DOHH2 (cell line): ENCODE measurements around the gene TM9SF4.

Experiments used
- H3F3A ChIP-seq: fragments of 200-600 bp; sonication (generic), shearing (Covaris generic); 2 replicates; pipeline ENCODE4 v1.6.0; 2016; ENCODE audit warnings: antibody characterized with exemption, mild to moderate bottlenecking; ENCODE audit not compliant: control insufficient read depth, insufficient read depth
- H3K27ac ChIP-seq: fragments of 200-600 bp; sonication (generic); 2 replicates; pipeline ENCODE4 v1.5.1; 2014; ENCODE audit warnings: low read depth, mild to moderate bottlenecking, low read length, moderate library complexity
- H3K27me3 ChIP-seq: fragments of 200-600 bp; sonication (generic); 2 replicates; pipeline ENCODE4 v1.6.1; 2014; ENCODE audit warnings: mild to moderate bottlenecking, low read length, mixed read lengths; ENCODE audit not compliant: control insufficient read depth
- H3K36me3 ChIP-seq: fragments of 200-600 bp; sonication (generic); 2 replicates; pipeline ENCODE4 v1.6.1; 2014; ENCODE audit warnings: mild to moderate bottlenecking, low read length, moderate library complexity, mixed read lengths; ENCODE audit not compliant: control insufficient read depth
- H3K4me1 ChIP-seq: fragments of 200-600 bp; sonication (generic); 2 replicates; pipeline ENCODE4 v1.6.1; 2014; ENCODE audit warnings: mild to moderate bottlenecking, low read length, mixed read lengths; ENCODE audit not compliant: control insufficient read depth
- H3K4me2 ChIP-seq: fragments of 200-600 bp; sonication (generic); 2 replicates; pipeline ENCODE4 v1.6.0; 2014; ENCODE audit warnings: mild to moderate bottlenecking, low read length, moderate library complexity
- H3K4me3 ChIP-seq: fragments of 200-600 bp; sonication (generic); 2 replicates; pipeline ENCODE4 v1.5.1; 2014; ENCODE audit warnings: mild to moderate bottlenecking, low read length, mixed read lengths
- H3K79me2 ChIP-seq: fragments of 200-600 bp; sonication (generic); 2 replicates; pipeline ENCODE4 v1.6.1; 2014; ENCODE audit warnings: mild to moderate bottlenecking, low read length, mixed read lengths; ENCODE audit not compliant: control insufficient read depth
- H3K9me2 ChIP-seq: fragments of 200-600 bp; sonication (generic); replicated peaks from 2 replicates; pipeline ENCODE4 v1.6.1; 2014; ENCODE audit warnings: mild to moderate bottlenecking, low read length, mixed read lengths; ENCODE audit not compliant: control insufficient read depth
- H3K9me3 ChIP-seq: fragments of 200-600 bp; sonication (generic); 2 replicates; pipeline ENCODE4 v1.6.1; 2014; ENCODE audit warnings: antibody characterized with exemption, low read length, mixed read lengths; ENCODE audit not compliant: control insufficient read depth, insufficient read depth
- H4K20me1 ChIP-seq: fragments of 200-600 bp; sonication (generic); 2 replicates; pipeline ENCODE4 v1.6.0; 2014; ENCODE audit warnings: low read depth, mild to moderate bottlenecking, antibody characterized with exemption, low read length, moderate library complexity; ENCODE audit not compliant: control insufficient read depth, insufficient read depth
- CTCF ChIP-seq: fragments of 200-600 bp; sonication (generic); IDR thresholded peaks from one replicate; pipeline ENCODE4 v1.5.1; 2014; ENCODE audit warnings: antibody characterized with exemption, mild to moderate bottlenecking, low read depth, low read length; ENCODE audit not compliant: poor library complexity, severe bottlenecking
- EZH2phosphoT487 ChIP-seq: fragments of 200-600 bp; sonication (generic); IDR thresholded peaks from 2 replicates; pipeline ENCODE4 v1.6.1; 2017; ENCODE audit warnings: borderline replicate concordance, mild to moderate bottlenecking, antibody characterized with exemption, low read length, moderate library complexity, mixed read lengths

Gene TM9SF4

GRCh38 chr20:32127347-32127746, 17.8 kb downstream of the TM9SF4 start:
- H3K4me3 ChIP-seq: no peak overlapping the region
- no peaks in the 10 kb centered on the region for H3K27me3 ChIP-seq
- no peaks in the 10 kb centered on the region for H3K9me3 ChIP-seq
- no peaks in the 10 kb centered on the region for H3F3A ChIP-seq
- peaks cover 13% of the 10 kb centered on the region for H4K20me1 ChIP-seq
- H3K4me2 ChIP-seq: no peak overlapping the region
- peaks cover 85% of the 10 kb centered on the region for H3K79me2 ChIP-seq
- H3K4me1 ChIP-seq: peaks cover 10% of the 10 kb centered on the region
- H3K36me3 ChIP-seq: peaks cover 12% of the 10 kb centered on the region
- TF ChIP-seq EZH2phosphoT487 (no peak), CTCF (no peak)
- no peaks in the 10 kb centered on the region for H3K9me2 ChIP-seq
- no peak overlapping the region for H3K27ac ChIP-seq

GRCh38 chr20:32128167-32128566, 18.7 kb downstream of the TM9SF4 start:
- Histone ChIP-seq H3K4me1 (peaks cover 10% of the 10 kb centered on the region), H3K4me2 (no peak overlapping the region), H3K27me3 (no peaks in the 10 kb centered on the region), H3K9me2 (no peaks in the 10 kb centered on the region), H4K20me1 (peaks cover 13% of the 10 kb centered on the region), H3K79me2 (peaks cover 88% of the 10 kb centered on the region), H3K36me3 (peaks cover 15% of the 10 kb centered on the region), H3K4me3 (no peak overlapping the region), H3K9me3 (no peaks in the 10 kb centered on the region), H3K27ac (no peak overlapping the region), H3F3A (no peaks in the 10 kb centered on the region)
- TF ChIP-seq EZH2phosphoT487: no peak
- no peak for TF ChIP-seq CTCF

- Histone ChIP-seq H3F3A (no peaks in the 10 kb centered on the region), H3K4me1 (peaks cover 9% of the 10 kb centered on the region), H3K9me3 (no peaks in the 10 kb centered on the region), H3K27ac (no peak overlapping the region), H3K36me3 (peaks cover 21% of the 10 kb centered on the region), H3K9me2 (no peaks in the 10 kb centered on the region), H3K27me3 (no peaks in the 10 kb centered on the region), H3K4me3 (no peak overlapping the region), H3K4me2 (no peak overlapping the region), H4K20me1 (peaks cover 13% of the 10 kb centered on the region), H3K79me2 (peaks cover 75% of the 10 kb centered on the region)
- TF ChIP-seq CTCF (no peak), EZH2phosphoT487 (no peak)
Observed at GRCh38 chr20:32129863-32130262, 20.3 kb downstream of the TM9SF4 start.

GRCh38 chr20:32130352-32130751, 20.8 kb downstream of the TM9SF4 start:
- H3K4me1 ChIP-seq: peaks cover 4% of the 10 kb centered on the region
- no peak overlapping the region for H3K27ac ChIP-seq
- no peak overlapping the region for H3K4me3 ChIP-seq
- no peak overlapping the region for H3K4me2 ChIP-seq
- no peaks in the 10 kb centered on the region for H3F3A ChIP-seq
- H3K27me3 ChIP-seq: no peaks in the 10 kb centered on the region
- no peaks in the 10 kb centered on the region for H3K9me3 ChIP-seq
- peaks cover 23% of the 10 kb centered on the region for H3K36me3 ChIP-seq
- no peak for TF ChIP-seq EZH2phosphoT487
- TF ChIP-seq CTCF: no peak
- no peaks in the 10 kb centered on the region for H3K9me2 ChIP-seq
- H3K79me2 ChIP-seq: peaks cover 70% of the 10 kb centered on the region
- peaks cover 13% of the 10 kb centered on the region for H4K20me1 ChIP-seq
